GM04503 (cell line): ENCODE results near the gene ABCB8.

Experiments
- DNase-seq: peaks from one replicate; pipeline ENCODE4 v3.0.0-alpha.2; 2012; ENCODE audit warnings: low read depth

Gene ABCB8

GRCh38 chr7:151057989-151058780, 29.9 kb downstream of the ABCB8 start:
- DNase-seq = peak; percentile 98

- no peak for DNase-seq
Measured at GRCh38 chr7:151058781-151059366, 30.6 kb downstream of the ABCB8 start.

GRCh38 chr7:151059367-151060112, 31.3 kb downstream of the ABCB8 start, which contains the start of gene SLC4A2:
SLC4A2 (plus strand) TSS chr7:151059589; CDS start chr7:151061988, 2,399 bp downstream.
- DNase-seq = no peak

GRCh38 chr7:151060113-151060415, 31.8 kb downstream of the ABCB8 start:
- DNase-seq = no peak

DNA sequence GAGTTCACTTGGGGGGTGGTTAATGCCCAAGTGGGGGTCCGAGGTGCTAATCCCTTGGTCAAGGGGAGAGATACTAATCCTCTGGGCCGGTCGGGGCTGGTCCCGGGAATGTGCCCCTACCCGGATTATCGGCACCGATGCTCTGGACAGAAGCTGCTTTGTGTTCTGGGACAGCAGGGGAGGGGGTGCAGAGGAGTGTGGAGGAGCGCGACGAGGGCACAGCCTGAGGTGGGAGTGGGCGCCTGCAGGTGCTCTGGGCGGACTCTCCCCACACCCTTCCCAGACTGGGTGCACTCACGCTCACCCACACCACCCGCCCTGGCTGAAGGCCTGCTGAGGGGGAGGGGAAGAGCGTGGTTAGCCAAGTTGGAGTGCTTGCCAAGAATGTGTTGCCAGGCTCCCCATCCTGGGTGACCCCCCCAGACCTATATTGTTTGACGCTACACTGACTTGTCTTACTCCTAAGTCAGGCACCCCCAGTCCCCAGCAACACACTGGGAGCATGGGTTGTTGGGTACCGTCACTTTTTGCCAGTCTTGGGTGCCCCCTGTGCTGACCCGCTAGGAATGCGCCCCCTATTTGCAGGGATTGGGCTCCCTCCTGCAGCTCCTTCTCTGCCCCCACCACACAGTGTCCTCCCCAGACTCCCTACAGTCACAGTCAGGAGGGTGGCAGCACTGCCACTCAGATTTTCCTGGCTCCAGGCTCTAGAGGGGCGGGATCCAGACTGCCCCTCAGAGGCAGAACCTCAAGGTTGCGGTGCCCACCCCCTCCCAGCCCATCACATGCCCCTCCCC, 32.4 kb downstream of the ABCB8 start:
- no peak for DNase-seq

- no peak for DNase-seq
Measured at GRCh38 chr7:151061213-151062110, 33.2 kb downstream of the ABCB8 start.

GRCh38 chr7:151062111-151062398, 33.8 kb downstream of the ABCB8 start:
- DNase-seq = no peak

DNA sequence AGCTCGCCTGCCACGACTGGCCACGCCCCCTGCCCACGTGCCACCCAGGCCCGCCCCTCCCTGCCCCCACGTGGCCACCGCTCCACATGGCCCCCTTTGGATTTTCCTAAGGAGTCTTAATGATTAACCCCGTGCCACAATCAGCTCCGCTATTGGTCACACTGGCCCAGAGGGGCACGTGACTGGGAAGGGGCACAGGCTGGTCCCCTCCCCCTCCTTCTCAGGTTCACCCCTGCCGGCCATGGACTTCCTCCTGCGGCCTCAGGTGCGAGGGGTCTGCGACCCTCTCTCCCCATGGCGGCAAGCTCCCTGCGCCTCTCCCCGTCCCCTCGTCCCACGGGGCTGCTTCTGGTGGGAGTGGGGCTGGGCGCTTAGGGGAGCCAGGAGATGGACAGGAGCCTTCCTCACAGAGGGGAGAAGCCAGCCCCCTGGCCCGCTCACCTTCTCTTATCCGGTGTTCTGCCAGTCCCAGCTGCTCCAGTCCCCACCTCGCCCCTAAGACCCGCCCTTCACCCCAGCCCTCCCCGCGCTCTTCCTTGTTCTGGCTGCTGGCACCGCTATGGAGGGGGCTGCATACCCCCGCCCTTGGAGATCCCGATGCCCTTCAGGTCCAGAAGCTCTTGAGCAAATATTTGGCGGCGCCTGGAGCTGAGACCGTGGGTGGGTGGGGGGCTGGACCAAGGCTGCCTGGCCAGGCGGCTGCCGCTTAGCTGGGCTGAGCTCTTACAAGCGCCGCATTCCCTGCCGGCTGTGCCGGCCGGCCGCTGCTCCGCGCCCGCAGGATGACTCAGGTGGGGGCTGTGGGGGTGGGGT, 34.4 kb downstream of the ABCB8 start:
- DNase-seq = no peak

DNA sequence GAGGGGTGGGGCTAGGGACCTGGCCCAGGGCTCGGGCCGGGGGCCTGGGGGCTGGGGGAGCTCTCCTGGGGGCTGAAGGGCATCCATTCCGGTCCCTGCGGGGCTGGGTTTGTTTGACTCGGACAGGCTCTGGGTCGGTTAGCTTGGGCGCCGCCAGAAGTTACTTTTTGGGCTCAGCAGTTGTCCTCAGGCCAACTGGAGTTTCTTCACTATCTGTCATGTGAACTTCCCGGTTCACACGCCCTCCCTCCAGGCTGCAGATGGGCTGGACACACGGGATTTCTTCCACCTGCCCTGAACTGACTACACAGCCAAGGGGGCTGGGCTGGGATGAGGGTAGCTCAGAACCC, 34.9 kb downstream of the ABCB8 start:
- no peak for DNase-seq

GRCh38 chr7:151064454-151064853, 36.2 kb downstream of the ABCB8 start:
- DNase-seq = no peak

- DNase-seq = no peak
Measured at GRCh38 chr7:151064993-151065392, 36.7 kb downstream of the ABCB8 start.

DNA sequence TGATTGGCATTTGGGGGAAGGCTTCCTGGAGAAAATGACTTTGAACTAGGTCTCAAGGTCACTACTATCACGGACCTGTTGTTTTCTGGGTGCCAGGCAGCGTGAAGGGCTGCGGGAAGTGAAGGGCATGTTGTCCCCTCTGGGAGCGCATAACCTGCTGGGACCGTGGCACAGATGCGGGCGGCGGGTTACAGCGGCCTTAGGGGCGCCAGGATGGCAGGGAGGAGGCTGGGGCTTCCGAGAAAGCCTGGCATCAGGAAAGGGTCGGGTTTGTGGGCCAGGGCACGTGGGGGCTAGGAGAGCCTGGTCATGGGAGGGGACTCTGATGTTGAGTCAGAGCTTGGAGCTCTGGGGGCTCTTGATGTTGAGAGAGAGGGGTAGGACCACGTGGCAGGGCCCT, 37.3 kb downstream of the ABCB8 start:
- no peak for DNase-seq

GRCh38 chr7:151066273-151066974, 38.2 kb downstream of the ABCB8 start:
- no peak for DNase-seq

DNA sequence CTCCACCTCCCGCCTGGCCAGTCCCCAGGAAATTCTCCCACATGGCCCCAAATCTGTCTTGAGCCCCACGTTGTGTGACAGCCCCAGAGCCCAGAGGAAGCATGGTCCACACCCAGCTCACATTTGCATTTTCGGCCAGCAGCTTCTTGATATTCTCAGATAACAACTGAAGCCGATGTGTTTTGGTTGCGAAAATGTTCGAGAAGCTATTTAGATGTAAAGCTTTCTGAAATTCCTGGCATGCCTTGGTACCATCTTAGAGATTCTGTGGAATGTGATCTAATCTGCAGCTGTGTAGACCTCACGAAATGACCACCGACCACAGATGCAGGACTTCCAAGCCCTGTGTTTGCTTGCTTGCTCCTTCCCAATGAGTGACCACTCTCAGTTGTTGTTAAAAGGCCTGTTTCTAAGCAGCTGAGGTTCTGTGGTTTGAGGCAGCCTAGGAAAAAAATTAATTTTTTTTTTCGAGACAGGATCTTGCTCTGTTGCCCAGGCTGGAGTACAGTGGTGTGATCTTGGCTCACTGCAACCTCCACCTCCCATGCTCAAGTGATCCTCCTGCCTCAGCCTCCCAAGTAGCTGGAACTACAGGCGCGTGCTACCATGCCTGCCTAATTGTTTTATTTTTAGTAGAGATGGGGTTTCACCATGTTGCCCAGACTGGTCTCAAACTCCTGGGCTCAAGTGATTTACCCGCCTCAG, 40.0 kb downstream of the ABCB8 start:
- no peak for DNase-seq

DNA sequence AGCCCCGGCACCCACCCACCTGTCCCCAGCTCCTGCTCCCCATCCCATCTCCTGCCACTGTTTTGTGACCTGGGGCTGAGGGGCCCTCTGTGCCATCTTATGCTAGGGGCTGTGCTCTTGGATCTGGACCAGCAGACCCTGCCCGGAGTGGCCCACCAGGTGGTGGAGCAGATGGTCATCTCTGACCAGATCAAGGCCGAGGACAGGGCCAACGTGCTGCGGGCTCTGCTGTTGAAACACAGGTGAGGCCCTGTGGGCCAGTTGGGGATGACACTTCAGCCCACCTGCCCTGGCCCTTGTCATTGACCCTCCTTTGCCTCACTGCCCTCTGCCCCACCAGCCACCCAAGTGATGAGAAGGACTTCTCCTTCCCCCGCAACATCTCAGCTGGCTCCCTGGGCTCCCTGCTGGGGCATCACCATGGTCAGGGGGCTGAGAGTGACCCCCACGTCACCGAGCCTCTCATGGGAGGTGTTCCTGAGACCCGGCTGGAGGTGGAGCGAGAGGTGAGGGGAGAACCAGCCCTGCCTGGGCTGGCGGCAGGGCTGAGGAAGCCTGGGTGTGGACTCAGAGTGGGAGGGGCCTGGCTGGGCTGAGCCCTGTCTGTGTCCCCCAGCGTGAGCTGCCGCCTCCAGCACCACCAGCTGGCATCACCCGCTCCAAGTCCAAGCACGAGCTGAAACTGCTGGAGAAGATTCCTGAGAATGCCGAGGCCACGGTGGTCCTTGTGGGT, 41.8 kb downstream of the ABCB8 start:
- DNase-seq = no peak

- DNase-seq = no peak
Measured at GRCh38 chr7:151070574-151070960, 42.3 kb downstream of the ABCB8 start.

- DNase-seq = no peak
Measured at GRCh38 chr7:151071032-151071866, 43.0 kb downstream of the ABCB8 start.

DNA sequence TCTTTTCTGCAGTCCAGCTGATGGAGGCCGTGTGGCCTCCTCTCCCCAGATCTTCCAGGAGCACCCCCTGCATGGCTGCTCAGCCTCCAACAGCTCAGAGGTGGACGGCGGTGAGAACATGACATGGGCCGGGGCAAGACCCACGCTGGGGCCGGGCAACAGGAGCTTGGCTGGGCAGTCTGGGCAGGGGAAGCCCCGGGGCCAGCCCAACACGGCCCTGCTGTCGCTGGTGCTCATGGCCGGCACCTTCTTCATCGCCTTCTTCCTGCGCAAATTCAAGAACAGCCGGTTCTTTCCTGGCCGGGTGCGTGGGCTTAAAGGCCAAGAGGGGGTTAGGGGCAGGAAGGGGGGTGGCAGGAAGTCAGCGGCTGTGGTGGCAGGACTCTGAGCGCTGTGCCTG, 45.7 kb downstream of the ABCB8 start:
- no peak for DNase-seq
